SK-N-SH treated with all-trans-retinoic acid at 6 μM for 48 hours (cell line): ENCODE results near the gene SUSD5.

Experiments
- ATAC-seq: fragments of 200-7000 bp; cut with Tn5 transposase; 3 replicates; pipeline ENCODE4 v1.9.1; 2020; ENCODE audit warnings: mild to moderate bottlenecking, moderate library complexity
- ARNTL ChIP-seq: fragments of 450-650 bp; formaldehyde crosslinking; IDR thresholded peaks from 2 replicates; pipeline ENCODE4 v1.5.0; 2020; ENCODE audit warnings: low read depth, mild to moderate bottlenecking, moderate library complexity, borderline replicate concordance
- BACH2 ChIP-seq: fragments of 250-450 bp; sonication (Bioruptor Pico); IDR thresholded peaks from 2 replicates; pipeline ENCODE4 v1.9.0; 2021; ENCODE audit warnings: mild to moderate bottlenecking, borderline replicate concordance
- CREB5 ChIP-seq: fragments of 250-450 bp; sonication (Bioruptor Pico); IDR thresholded peaks from 2 replicates; pipeline ENCODE4 v1.5.1; 2020; ENCODE audit warnings: low read depth, mild to moderate bottlenecking, moderate library complexity
- CSDC2 ChIP-seq: fragments of 250-450 bp; sonication (Bioruptor Pico); IDR thresholded peaks from 2 replicates; pipeline ENCODE4 v1.5.0; 2020; ENCODE audit warnings: mild to moderate bottlenecking, moderate library complexity
- CSRNP3 ChIP-seq: fragments of 250-450 bp; sonication (Bioruptor Pico); IDR thresholded peaks from 2 replicates; pipeline ENCODE4 v1.5.1; 2021; ENCODE audit warnings: mild to moderate bottlenecking, moderate library complexity
- GLIS3 ChIP-seq: fragments of 250-450 bp; sonication (Bioruptor Pico); IDR thresholded peaks from 2 replicates; pipeline ENCODE4 v1.5.0; 2020; ENCODE audit warnings: mild to moderate bottlenecking, moderate library complexity
- ISL1 ChIP-seq: fragments of 250-450 bp; sonication (Bioruptor Pico); IDR thresholded peaks from 2 replicates; pipeline ENCODE4 v2.1.2; 2022; ENCODE audit warnings: mild to moderate bottlenecking, moderate library complexity
- OSR1 ChIP-seq: fragments of 250-450 bp; sonication (Bioruptor Pico); IDR thresholded peaks from 2 replicates; pipeline ENCODE4 v1.8.0; 2022; ENCODE audit warnings: moderate library complexity, mild to moderate bottlenecking, inconsistent platforms
- PATZ1 ChIP-seq: fragments of 250-450 bp; sonication (Bioruptor Pico); IDR thresholded peaks from 2 replicates; pipeline ENCODE4 v1.8.0; 2020; ENCODE audit warnings: mild to moderate bottlenecking, moderate library complexity, borderline replicate concordance
- POU6F1 ChIP-seq: fragments of 250-450 bp; sonication (Bioruptor Pico); IDR thresholded peaks from 2 replicates; pipeline ENCODE4 v1.8.0; 2021; ENCODE audit warnings: low read depth, mild to moderate bottlenecking, moderate library complexity, borderline replicate concordance
- PPARA ChIP-seq: fragments of 250-450 bp; sonication (Bioruptor Pico); IDR thresholded peaks from 2 replicates; pipeline ENCODE4 v1.5.0; 2020; ENCODE audit warnings: mild to moderate bottlenecking, borderline replicate concordance
- RARB ChIP-seq: fragments of 250-450 bp; sonication (Bioruptor Pico); IDR thresholded peaks from 2 replicates; pipeline ENCODE4 v1.8.0; 2021; ENCODE audit warnings: mild to moderate bottlenecking, moderate library complexity
- SNAI2 ChIP-seq: fragments of 250-450 bp; sonication (Bioruptor Pico); IDR thresholded peaks from 2 replicates; pipeline ENCODE4 v1.5.0; 2020; ENCODE audit warnings: mild to moderate bottlenecking, moderate library complexity
- TCF4 ChIP-seq: fragments of 250-450 bp; sonication (Bioruptor Pico); IDR thresholded peaks from 2 replicates; pipeline ENCODE4 v1.8.0; 2021; ENCODE audit warnings: mild to moderate bottlenecking, moderate library complexity, borderline replicate concordance
- TOX ChIP-seq: fragments of 250-450 bp; sonication (Bioruptor Pico); IDR thresholded peaks from 2 replicates; pipeline ENCODE4 v1.8.0; 2021; ENCODE audit warnings: mild to moderate bottlenecking, moderate library complexity, borderline replicate concordance
- TSHZ2 ChIP-seq: fragments of 250-450 bp; sonication (Bioruptor Pico); IDR thresholded peaks from 2 replicates; pipeline ENCODE4 v1.5.0; 2020; ENCODE audit warnings: mild to moderate bottlenecking, moderate library complexity
- ZC3H10 ChIP-seq: fragments of 250-450 bp; sonication (Bioruptor Pico); IDR thresholded peaks from 2 replicates; pipeline ENCODE4 v1.5.1; 2021; ENCODE audit warnings: mild to moderate bottlenecking, moderate library complexity
- ZFP3 ChIP-seq: fragments of 250-450 bp; sonication (Bioruptor Pico); IDR thresholded peaks from 2 replicates; pipeline ENCODE4 v1.5.0; 2020; ENCODE audit warnings: mild to moderate bottlenecking, moderate library complexity
- ZFP30 ChIP-seq: fragments of 450-650 bp; formaldehyde crosslinking; IDR thresholded peaks from 2 replicates; pipeline ENCODE4 v1.5.0; 2022; ENCODE audit warnings: mild to moderate bottlenecking, moderate library complexity
- ZNF565 ChIP-seq: fragments of 450-650 bp; formaldehyde crosslinking; conservative IDR thresholded peaks from 2 replicates; pipeline ENCODE4 v1.5.0; 2020; ENCODE audit warnings: low read depth, mild to moderate bottlenecking, moderate library complexity
- ZNF70 ChIP-seq: fragments of 450-650 bp; formaldehyde crosslinking; IDR thresholded peaks from 2 replicates; pipeline ENCODE4 v1.5.0; 2020; ENCODE audit warnings: mild to moderate bottlenecking, moderate library complexity
- ZNF8 ChIP-seq: fragments of 450-650 bp; formaldehyde crosslinking; IDR thresholded peaks from 2 replicates; pipeline ENCODE4 v1.5.0; 2020; ENCODE audit warnings: mild to moderate bottlenecking, moderate library complexity

SUSD5 gene

GRCh38 chr3:33145221-33145900 is 73.2 kb downstream of the SUSD5 start:
- ATAC-seq: no peak
- no peak for TF ChIP-seq ZNF70 (CRISPR knock-in tag)
- no peak for TF ChIP-seq SNAI2 (CRISPR knock-in tag)
- no peak for TF ChIP-seq ZFP30
- no peak for TF ChIP-seq CSDC2 (CRISPR knock-in tag)
- TF ChIP-seq ZFP3 (CRISPR knock-in tag): no peak
- no peak for TF ChIP-seq ZC3H10 (CRISPR knock-in tag)
- TF ChIP-seq ZNF565 (CRISPR knock-in tag): no peak
- no peak for TF ChIP-seq POU6F1 (CRISPR knock-in tag)
- no peak for TF ChIP-seq ZNF8

GRCh38 chr3:33144433-33144832 is 74.2 kb downstream of the SUSD5 start:
- TF ChIP-seq CSRNP3 (no peak), ZFP3 (CRISPR knock-in tag) (no peak), RARB (CRISPR knock-in tag) (no peak), PATZ1 (CRISPR knock-in tag) (no peak), CSDC2 (CRISPR knock-in tag) (no peak), POU6F1 (CRISPR knock-in tag) (no peak), ZNF8 (no peak), ZC3H10 (CRISPR knock-in tag) (no peak), TSHZ2 (CRISPR knock-in tag) (no peak), ISL1 (CRISPR knock-in tag) (no peak)
- peak; percentile 17; the same call in 1 of the 3 replicates for ATAC-seq

- no peak for ATAC-seq
- TF ChIP-seq ARNTL (CRISPR knock-in tag): no peak
- TF ChIP-seq ZNF8: no peak
- TF ChIP-seq ZC3H10 (CRISPR knock-in tag): no peak
- no peak for TF ChIP-seq SNAI2 (CRISPR knock-in tag)
- TF ChIP-seq CREB5 (CRISPR knock-in tag): no peak
- no peak for TF ChIP-seq OSR1 (CRISPR knock-in tag)
- TF ChIP-seq RARB (CRISPR knock-in tag): no peak
- no peak for TF ChIP-seq CSRNP3
- TF ChIP-seq GLIS3 (CRISPR knock-in tag): no peak
- no peak for TF ChIP-seq TOX (CRISPR knock-in tag)
- TF ChIP-seq ZNF70 (CRISPR knock-in tag): no peak
- TF ChIP-seq ZNF565 (CRISPR knock-in tag): no peak
- TF ChIP-seq POU6F1 (CRISPR knock-in tag): no peak
- TF ChIP-seq TCF4 (CRISPR knock-in tag): no peak
- no peak for TF ChIP-seq PPARA (CRISPR knock-in tag)
- no peak for TF ChIP-seq ZFP30
- TF ChIP-seq BACH2: no peak
Observed at GRCh38 chr3:33141006-33141405, 77.6 kb downstream of the SUSD5 start.
